Testis (tissue), 2 donors: ENCODE data around the gene MAP2.

Experiments used
- CTCF ChIP-seq, 3 experiments: fragments of 450-650 bp in 2 of 3; fragments of 200-600 bp in 1 of 3; sonication (generic) in 1 of 3; IDR thresholded peaks; one replicate each; pipeline ENCODE4 v1.5.1; 2016 to 2019; ENCODE audit warnings: antibody characterized with exemption in 3 of 3, mild to moderate bottlenecking in 2 of 3, moderate library complexity in 1 of 3
- POLR2A ChIP-seq: fragments of 450-650 bp; IDR thresholded peaks from one replicate; pipeline ENCODE4 v1.6.1; 2017; ENCODE audit warnings: antibody characterized with exemption, mild to moderate bottlenecking, moderate library complexity

- TF ChIP-seq POLR2A (no peak), CTCF (IDR thresholded peaks at IDR 0.05) (no peak)
Observed at GRCh38 chr2:209579230-209579749, 155.4 kb downstream of the MAP2 start.
